SU-DHL-6 (cell line): ENCODE results near the gene PEDS1.

Source experiments
- EZH2phosphoT487 ChIP-seq: fragments of 200-600 bp; sonication (generic), shearing (Covaris generic); conservative IDR thresholded peaks from 2 replicates; pipeline ENCODE4 v1.6.1; 2018; ENCODE audit warnings: mild to moderate bottlenecking, antibody characterized with exemption, low read length, moderate library complexity, mixed read lengths
- TF ChIP-seq, protein P1 (sequence below): fragments of 200-600 bp; sonication (generic); IDR thresholded peaks from one replicate; pipeline ENCODE4 v1.5.1; 2017; ENCODE audit warnings: antibody characterized with exemption, mild to moderate bottlenecking, low read length, moderate library complexity; ENCODE audit not compliant: insufficient read depth, poor library complexity, severe bottlenecking

DNA sequence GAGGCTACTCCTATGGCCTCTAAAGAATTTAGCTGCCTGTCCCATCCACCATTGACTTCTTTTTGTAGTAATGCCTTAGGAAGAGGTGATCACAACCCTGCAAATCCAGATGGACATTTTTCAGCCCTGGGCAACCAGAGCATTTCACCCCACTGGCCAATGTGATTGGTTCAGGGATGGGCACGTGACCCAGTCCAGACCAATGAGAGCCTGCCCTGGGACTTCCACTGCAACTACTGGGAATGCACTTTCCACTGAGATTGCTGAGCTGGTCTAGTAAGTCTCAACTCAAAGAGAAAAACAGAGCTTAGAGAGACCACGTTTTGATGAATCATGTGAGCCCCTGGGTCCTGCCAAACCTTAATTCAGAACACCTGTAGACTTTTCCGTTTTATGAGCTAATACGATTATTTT lies 31.7 kb downstream of the PEDS1 start:
- TF ChIP-seq, protein P1, sequence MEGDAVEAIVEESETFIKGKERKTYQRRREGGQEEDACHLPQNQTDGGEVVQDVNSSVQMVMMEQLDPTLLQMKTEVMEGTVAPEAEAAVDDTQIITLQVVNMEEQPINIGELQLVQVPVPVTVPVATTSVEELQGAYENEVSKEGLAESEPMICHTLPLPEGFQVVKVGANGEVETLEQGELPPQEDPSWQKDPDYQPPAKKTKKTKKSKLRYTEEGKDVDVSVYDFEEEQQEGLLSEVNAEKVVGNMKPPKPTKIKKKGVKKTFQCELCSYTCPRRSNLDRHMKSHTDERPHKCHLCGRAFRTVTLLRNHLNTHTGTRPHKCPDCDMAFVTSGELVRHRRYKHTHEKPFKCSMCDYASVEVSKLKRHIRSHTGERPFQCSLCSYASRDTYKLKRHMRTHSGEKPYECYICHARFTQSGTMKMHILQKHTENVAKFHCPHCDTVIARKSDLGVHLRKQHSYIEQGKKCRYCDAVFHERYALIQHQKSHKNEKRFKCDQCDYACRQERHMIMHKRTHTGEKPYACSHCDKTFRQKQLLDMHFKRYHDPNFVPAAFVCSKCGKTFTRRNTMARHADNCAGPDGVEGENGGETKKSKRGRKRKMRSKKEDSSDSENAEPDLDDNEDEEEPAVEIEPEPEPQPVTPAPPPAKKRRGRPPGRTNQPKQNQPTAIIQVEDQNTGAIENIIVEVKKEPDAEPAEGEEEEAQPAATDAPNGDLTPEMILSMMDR, result no peak
- no peak for TF ChIP-seq EZH2phosphoT487
